Ovary (tissue), 3 donors: Measurements from ENCODE around the gene ARHGEF7.

Source experiments
- POLR2A ChIP-seq: fragments of 450-650 bp; IDR thresholded peaks from one replicate; pipeline ENCODE4 v1.6.1; 2017; ENCODE audit warnings: antibody characterized with exemption, mild to moderate bottlenecking, moderate library complexity
- TF ChIP-seq, protein P1 (sequence below), 3 donors: fragments of 450-650 bp in 2 of 3; fragments of 200-600 bp in 1 of 3; IDR thresholded peaks; one replicate each; pipeline versions ENCODE4 v1.5.1 to v1.8.0; 2016 to 2022; ENCODE audit warnings: antibody characterized with exemption in 3 of 3, mild to moderate bottlenecking in 1 of 3
- donor health status: DM: no; HTN: no; CAD: no.

DNA sequence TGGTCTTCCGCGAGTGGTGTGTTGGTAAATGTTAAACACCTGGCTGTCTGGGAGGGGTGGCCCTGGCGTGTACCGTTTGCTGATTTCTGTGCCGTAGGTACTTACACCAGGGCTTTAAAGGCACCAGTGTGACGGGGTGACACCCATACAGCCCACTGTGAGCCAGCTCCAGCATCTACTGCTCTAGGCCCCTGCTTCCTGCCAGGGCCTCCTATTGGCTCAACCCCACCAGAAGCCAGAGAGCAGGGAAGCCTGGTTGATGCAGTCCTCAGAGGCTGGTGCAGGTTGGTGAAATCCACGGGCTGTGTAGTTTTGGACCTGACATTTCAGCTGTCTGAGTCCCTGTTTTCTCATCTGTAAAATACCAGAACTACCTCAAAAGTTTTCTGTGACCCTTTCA, 30.4 kb downstream of the ARHGEF7 start:
- TF ChIP-seq, protein P1, sequence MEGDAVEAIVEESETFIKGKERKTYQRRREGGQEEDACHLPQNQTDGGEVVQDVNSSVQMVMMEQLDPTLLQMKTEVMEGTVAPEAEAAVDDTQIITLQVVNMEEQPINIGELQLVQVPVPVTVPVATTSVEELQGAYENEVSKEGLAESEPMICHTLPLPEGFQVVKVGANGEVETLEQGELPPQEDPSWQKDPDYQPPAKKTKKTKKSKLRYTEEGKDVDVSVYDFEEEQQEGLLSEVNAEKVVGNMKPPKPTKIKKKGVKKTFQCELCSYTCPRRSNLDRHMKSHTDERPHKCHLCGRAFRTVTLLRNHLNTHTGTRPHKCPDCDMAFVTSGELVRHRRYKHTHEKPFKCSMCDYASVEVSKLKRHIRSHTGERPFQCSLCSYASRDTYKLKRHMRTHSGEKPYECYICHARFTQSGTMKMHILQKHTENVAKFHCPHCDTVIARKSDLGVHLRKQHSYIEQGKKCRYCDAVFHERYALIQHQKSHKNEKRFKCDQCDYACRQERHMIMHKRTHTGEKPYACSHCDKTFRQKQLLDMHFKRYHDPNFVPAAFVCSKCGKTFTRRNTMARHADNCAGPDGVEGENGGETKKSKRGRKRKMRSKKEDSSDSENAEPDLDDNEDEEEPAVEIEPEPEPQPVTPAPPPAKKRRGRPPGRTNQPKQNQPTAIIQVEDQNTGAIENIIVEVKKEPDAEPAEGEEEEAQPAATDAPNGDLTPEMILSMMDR (IDR thresholded peaks at IDR 0.05), result no peak
- no peak for TF ChIP-seq POLR2A
